ENCODE measurements around the gene TLK1.

Gene TLK1

DNA sequence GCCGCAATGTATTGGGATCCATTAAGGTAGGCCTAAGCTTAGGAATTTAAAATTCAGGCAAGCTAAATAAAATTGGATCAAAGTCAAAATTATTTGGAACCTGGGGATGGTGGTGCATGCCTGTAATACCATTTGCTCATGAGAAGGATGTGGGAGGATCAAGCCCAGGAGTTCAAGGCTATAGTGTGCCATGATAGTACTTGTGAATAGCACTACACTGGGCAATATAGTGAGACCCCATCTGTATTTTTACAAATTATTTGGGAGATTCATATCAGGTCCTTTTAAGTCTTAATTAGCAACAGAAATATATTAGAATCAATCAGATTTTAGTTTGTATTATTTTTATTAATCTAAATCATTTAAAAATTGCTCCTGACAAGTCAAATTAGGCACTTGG lies 39.8 kb upstream of the TLK1 start:
- TF ChIP-seq, protein P1, sequence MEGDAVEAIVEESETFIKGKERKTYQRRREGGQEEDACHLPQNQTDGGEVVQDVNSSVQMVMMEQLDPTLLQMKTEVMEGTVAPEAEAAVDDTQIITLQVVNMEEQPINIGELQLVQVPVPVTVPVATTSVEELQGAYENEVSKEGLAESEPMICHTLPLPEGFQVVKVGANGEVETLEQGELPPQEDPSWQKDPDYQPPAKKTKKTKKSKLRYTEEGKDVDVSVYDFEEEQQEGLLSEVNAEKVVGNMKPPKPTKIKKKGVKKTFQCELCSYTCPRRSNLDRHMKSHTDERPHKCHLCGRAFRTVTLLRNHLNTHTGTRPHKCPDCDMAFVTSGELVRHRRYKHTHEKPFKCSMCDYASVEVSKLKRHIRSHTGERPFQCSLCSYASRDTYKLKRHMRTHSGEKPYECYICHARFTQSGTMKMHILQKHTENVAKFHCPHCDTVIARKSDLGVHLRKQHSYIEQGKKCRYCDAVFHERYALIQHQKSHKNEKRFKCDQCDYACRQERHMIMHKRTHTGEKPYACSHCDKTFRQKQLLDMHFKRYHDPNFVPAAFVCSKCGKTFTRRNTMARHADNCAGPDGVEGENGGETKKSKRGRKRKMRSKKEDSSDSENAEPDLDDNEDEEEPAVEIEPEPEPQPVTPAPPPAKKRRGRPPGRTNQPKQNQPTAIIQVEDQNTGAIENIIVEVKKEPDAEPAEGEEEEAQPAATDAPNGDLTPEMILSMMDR (conservative IDR thresholded peaks at IDR 0.05) = no peak
- no peak overlapping the region for H3K27ac ChIP-seq

GRCh38 chr2:171191021-171191420 lies 30.3 kb upstream of the TLK1 start:
- no peak overlapping the region for H3K27ac ChIP-seq
- TF ChIP-seq, protein P1 (conservative IDR thresholded peaks at IDR 0.05) = no peak

DNA sequence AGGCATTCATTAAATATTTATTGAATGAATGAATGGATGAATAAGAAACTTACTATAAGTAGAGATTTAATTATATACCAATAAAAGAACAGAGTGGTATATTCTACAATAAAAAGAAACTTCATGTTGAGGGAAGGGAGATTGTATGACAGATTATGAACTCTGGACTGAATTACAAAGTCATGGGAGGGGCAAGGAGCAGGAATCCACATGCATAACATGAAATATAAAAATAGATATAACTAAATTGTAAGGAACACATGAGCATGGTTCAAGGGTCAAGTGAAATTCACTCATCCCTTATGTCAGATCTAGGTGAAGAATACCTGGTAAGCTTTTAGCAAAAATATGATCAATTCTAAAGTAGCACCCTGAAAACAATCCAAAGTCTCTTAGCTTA lies 27.1 kb upstream of the TLK1 start:
- TF ChIP-seq, protein P1 (conservative IDR thresholded peaks at IDR 0.05) = no peak

DNA sequence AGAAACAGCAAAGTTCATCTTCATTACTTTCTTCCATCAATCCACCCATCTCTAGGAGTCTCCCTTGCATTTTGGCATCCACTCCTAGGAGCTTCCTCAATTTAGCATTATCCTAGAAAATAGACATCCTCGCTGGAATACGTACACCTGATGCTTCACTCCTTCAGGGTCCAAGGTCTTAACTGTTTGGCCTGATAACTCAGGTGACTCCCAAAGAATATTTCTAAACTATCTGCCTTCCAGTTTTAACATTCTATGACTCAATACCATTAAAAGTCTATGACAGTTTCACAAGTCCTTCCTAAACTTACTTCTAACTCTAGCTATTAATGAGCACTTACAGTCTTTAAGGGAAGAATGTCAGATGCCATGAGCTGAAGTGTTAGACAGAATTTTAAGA lies 26.5 kb upstream of the TLK1 start:
- no peak overlapping the region for H3K27ac ChIP-seq
- TF ChIP-seq, protein P1 (conservative IDR thresholded peaks at IDR 0.05) = no peak

More for the DNA sequence above, 27.1 kb upstream of the TLK1 start:
- no peak overlapping the region for H3K27ac ChIP-seq

DNA sequence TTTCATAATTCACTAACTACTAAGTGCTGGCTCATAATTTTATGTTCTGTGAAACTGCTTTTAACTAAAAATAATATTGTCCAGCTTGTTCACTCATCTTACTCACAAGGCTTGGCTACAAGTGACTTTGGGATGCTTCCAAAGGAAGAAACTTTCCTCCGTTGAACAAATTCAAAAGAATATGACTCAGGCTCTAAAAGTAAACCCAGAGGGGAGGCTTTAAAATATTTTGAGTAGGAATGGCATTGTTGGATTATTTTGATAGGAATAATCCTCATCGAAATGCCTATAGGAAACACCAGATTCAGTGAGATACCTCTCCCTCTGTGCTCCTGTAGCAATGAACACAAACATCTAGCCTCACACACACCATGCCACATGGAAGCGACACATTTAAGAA lies 25.2 kb upstream of the TLK1 start:
- TF ChIP-seq, protein P1 (conservative IDR thresholded peaks at IDR 0.05) = no peak
- no peak overlapping the region for H3K27ac ChIP-seq

GRCh38 chr2:171185165-171185818 lies 24.6 kb upstream of the TLK1 start:
- TF ChIP-seq, protein P1 (conservative IDR thresholded peaks at IDR 0.05) = no peak
- H3K27ac ChIP-seq = no peak overlapping the region

- TF ChIP-seq, protein P1 (conservative IDR thresholded peaks at IDR 0.05) = no peak
- H3K27ac ChIP-seq = 0 out of 2 replicates have a peak overlapping the region, but pooled peaks have one; percentile 28
Observed at GRCh38 chr2:171181064-171182049, 20.7 kb upstream of the TLK1 start.
